Dedifferentiated amniotic fluid mesenchymal stem cell (primary cell): ENCODE results near the gene TMEM201.

Experiments used
- DNase-seq: peaks from one replicate; pipeline ENCODE4 v3.0.0-alpha.2; 2016; ENCODE audit errors: extremely low spot score

Gene TMEM201

GRCh38 chr1:9600861-9601834 lies 12.4 kb downstream of the TMEM201 start:
- DNase-seq = no peak

- DNase-seq = no peak
Observed at GRCh38 chr1:9601942-9602793, 13.5 kb downstream of the TMEM201 start.

- DNase-seq = no peak
Observed at GRCh38 chr1:9602794-9603167, 14.1 kb downstream of the TMEM201 start.

GRCh38 chr1:9603307-9603706 lies 14.6 kb downstream of the TMEM201 start:
- DNase-seq = no peak

GRCh38 chr1:9603766-9604753 lies 15.3 kb downstream of the TMEM201 start:
- DNase-seq = no peak

GRCh38 chr1:9604836-9605235 lies 16.1 kb downstream of the TMEM201 start:
- DNase-seq = no peak

- no peak for DNase-seq
Observed at GRCh38 chr1:9605946-9606455, 17.3 kb downstream of the TMEM201 start.

- DNase-seq = no peak
Observed at GRCh38 chr1:9606458-9606857, 17.7 kb downstream of the TMEM201 start.

GRCh38 chr1:9606948-9607347 lies 18.2 kb downstream of the TMEM201 start:
- no peak for DNase-seq

- no peak for DNase-seq
Observed at GRCh38 chr1:9607352-9607751, 18.6 kb downstream of the TMEM201 start.

GRCh38 chr1:9609998-9610397 lies 21.3 kb downstream of the TMEM201 start:
- no peak for DNase-seq

GRCh38 chr1:9610548-9610947 lies 21.8 kb downstream of the TMEM201 start:
- DNase-seq = no peak

GRCh38 chr1:9611716-9612115 lies 23.0 kb downstream of the TMEM201 start:
- no peak for DNase-seq

- no peak for DNase-seq
Observed at GRCh38 chr1:9612162-9612845, 23.6 kb downstream of the TMEM201 start.

- DNase-seq = no peak
Observed at GRCh38 chr1:9612871-9613624, 24.3 kb downstream of the TMEM201 start.

- no peak for DNase-seq
Observed at GRCh38 chr1:9613625-9614299, 25.1 kb downstream of the TMEM201 start.

- DNase-seq = no peak
Observed at GRCh38 chr1:9615316-9616063, 26.8 kb downstream of the TMEM201 start.

- DNase-seq = no peak
Observed at GRCh38 chr1:9618909-9619679, 30.4 kb downstream of the TMEM201 start.
